ENCODE data around the gene VASH2. TPM values are rescaled to one million over a fixed set of nuclear protein-coding genes. Genes with fewer than 3 reads are reported as not detected.
A peak's percentile ranks its signal among the peaks of the same experiment; 100 is the strongest.

Gene VASH2
- total RNA-seq, 4 donors from 2014 or later: 0.67 to 9.0 (median 1.5) TPM

- H3K4me1 ChIP-seq: peaks cover 0 to 9% (median 0%) of the 10 kb centered on the region in 3 donors
- no peaks in the 10 kb centered on the region for H3K27me3 ChIP-seq
- peak; percentile 43 for ATAC-seq
- peak overlapping the region in 1 of 4 donors; percentile 21 for H3K27ac ChIP-seq
- H3K9me3 ChIP-seq: no peaks in the 10 kb centered on the region
- TF ChIP-seq EP300 (IDR thresholded peaks at IDR 0.05): no peak
- no peak for TF ChIP-seq POLR2A (IDR thresholded peaks at IDR 0.05)
- TF ChIP-seq, protein P1, sequence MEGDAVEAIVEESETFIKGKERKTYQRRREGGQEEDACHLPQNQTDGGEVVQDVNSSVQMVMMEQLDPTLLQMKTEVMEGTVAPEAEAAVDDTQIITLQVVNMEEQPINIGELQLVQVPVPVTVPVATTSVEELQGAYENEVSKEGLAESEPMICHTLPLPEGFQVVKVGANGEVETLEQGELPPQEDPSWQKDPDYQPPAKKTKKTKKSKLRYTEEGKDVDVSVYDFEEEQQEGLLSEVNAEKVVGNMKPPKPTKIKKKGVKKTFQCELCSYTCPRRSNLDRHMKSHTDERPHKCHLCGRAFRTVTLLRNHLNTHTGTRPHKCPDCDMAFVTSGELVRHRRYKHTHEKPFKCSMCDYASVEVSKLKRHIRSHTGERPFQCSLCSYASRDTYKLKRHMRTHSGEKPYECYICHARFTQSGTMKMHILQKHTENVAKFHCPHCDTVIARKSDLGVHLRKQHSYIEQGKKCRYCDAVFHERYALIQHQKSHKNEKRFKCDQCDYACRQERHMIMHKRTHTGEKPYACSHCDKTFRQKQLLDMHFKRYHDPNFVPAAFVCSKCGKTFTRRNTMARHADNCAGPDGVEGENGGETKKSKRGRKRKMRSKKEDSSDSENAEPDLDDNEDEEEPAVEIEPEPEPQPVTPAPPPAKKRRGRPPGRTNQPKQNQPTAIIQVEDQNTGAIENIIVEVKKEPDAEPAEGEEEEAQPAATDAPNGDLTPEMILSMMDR (IDR thresholded peaks at IDR 0.05): no peak
- no peak for TF ChIP-seq POLR2AphosphoS5 (IDR thresholded peaks at IDR 0.05)
- no peaks in the 10 kb centered on the region for H3K36me3 ChIP-seq
- WGBS, 2 donors (ENCODE audit: low coverage in 1 of 2): 27 to 44% methylated on average over 5 to 8 of the region's 23 CpGs
- H3K4me3 ChIP-seq: peak overlapping the region in 1 of 2 donors; percentile 14
Observed at GRCh38 chr1:212916481-212917133, 33.7 kb upstream of the VASH2 start.

GRCh38 chr1:212917134-212917485, 33.2 kb upstream of the VASH2 start:
- no peaks in the 10 kb centered on the region for H3K27me3 ChIP-seq
- H3K4me3 ChIP-seq: no peak overlapping the region
- H3K36me3 ChIP-seq: no peaks in the 10 kb centered on the region
- H3K9me3 ChIP-seq: no peaks in the 10 kb centered on the region
- H3K4me1 ChIP-seq: peaks cover 0 to 9% (median 0%) of the 10 kb centered on the region in 3 donors
- H3K27ac ChIP-seq: no peak overlapping the region
- TF ChIP-seq, protein P1 (IDR thresholded peaks at IDR 0.05): no peak
- TF ChIP-seq POLR2A (IDR thresholded peaks at IDR 0.05) (no peak), POLR2AphosphoS5 (IDR thresholded peaks at IDR 0.05) (no peak), EP300 (IDR thresholded peaks at IDR 0.05) (no peak)
- 64 to 84% methylated on average over 6 to 8 of the region's 9 CpGs for WGBS, 2 donors (ENCODE audit: low coverage in 1 of 2)
- ATAC-seq: no peak

DNA sequence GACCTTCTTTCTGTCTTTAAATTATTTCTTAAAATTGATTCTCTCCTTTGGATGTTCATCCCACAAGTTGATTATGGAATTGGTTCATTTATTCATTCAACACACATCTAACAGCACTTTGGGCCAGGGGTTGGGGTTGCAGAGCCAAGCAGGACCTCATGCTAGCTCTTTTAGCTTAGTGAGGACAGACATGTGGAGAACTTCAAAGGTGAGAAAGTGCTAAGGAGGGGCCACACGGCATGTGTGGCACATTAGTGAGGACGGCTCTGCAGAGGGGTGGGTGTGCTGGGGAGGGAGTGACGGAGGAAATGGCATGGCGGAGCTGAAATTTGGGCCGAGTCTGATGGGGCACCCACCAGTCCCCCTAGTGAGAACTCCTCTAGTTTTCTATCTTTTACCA, 32.5 kb upstream of the VASH2 start:
- peaks cover 0 to 9% (median 0%) of the 10 kb centered on the region in 3 donors for H3K4me1 ChIP-seq
- H3K9me3 ChIP-seq: no peaks in the 10 kb centered on the region
- no peak overlapping the region for H3K4me3 ChIP-seq
- ATAC-seq: no peak
- no peaks in the 10 kb centered on the region for H3K36me3 ChIP-seq
- 60% methylated on average over 2 of the region's 5 CpGs; no CpG with 5 or more reads in 1 of the 2 donors for WGBS, 2 donors (ENCODE audit: low coverage in 1 of 2)
- no peak overlapping the region for H3K27ac ChIP-seq
- no peaks in the 10 kb centered on the region for H3K27me3 ChIP-seq
- TF ChIP-seq POLR2A (IDR thresholded peaks at IDR 0.05) (no peak), EP300 (IDR thresholded peaks at IDR 0.05) (no peak), POLR2AphosphoS5 (IDR thresholded peaks at IDR 0.05) (no peak)
- TF ChIP-seq, protein P1 (IDR thresholded peaks at IDR 0.05): no peak

DNA sequence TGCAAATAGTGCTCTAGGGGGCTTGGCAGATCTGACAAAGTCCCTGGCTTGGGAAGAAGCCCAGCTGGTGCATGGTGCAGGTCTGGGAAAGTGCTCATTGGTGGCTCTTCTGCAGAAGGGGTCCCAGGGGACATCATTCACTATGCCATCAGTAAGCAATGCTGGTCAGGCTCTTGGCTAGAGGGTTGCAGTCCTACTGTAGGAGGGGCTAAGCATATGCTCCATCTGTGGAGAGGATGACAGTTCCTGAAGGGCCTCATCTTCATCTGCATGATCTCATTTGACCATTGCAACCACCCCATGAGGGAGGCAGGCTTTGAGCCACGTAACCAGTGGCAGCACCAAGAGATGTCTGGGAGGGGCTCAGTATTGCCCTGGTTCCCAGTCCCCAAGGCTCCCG, 31.5 kb upstream of the VASH2 start:
- TF ChIP-seq EP300 (IDR thresholded peaks at IDR 0.05) (no peak), POLR2AphosphoS5 (IDR thresholded peaks at IDR 0.05) (no peak), POLR2A (IDR thresholded peaks at IDR 0.05) (no peak)
- TF ChIP-seq, protein P1 (IDR thresholded peaks at IDR 0.05): no peak
- Histone ChIP-seq H3K4me1 (peaks cover 0 to 10% (median 0%) of the 10 kb centered on the region in 3 donors), H3K36me3 (no peaks in the 10 kb centered on the region), H3K27ac (no peak overlapping the region), H3K9me3 (no peaks in the 10 kb centered on the region), H3K27me3 (no peaks in the 10 kb centered on the region), H3K4me3 (no peak overlapping the region)
- WGBS, 2 donors (ENCODE audit: low coverage in 1 of 2): 64 to 90% methylated on average over 1 to 2 of the region's 2 CpGs
- ATAC-seq: no peak

- 84 to 85% methylated on average over 4 of the region's 7 CpGs for WGBS, 2 donors (ENCODE audit: low coverage in 1 of 2)
- Histone ChIP-seq H3K4me1 (peaks cover 0 to 20% (median 0%) of the 10 kb centered on the region in 3 donors), H3K4me3 (no peak overlapping the region), H3K27me3 (no peaks in the 10 kb centered on the region), H3K9me3 (no peaks in the 10 kb centered on the region), H3K27ac (no peak overlapping the region), H3K36me3 (no peaks in the 10 kb centered on the region)
- TF ChIP-seq POLR2AphosphoS5 (IDR thresholded peaks at IDR 0.05): no peak
- TF ChIP-seq, protein P1 (IDR thresholded peaks at IDR 0.05): no peak
- TF ChIP-seq POLR2A (IDR thresholded peaks at IDR 0.05): no peak
- TF ChIP-seq EP300 (IDR thresholded peaks at IDR 0.05): no peak
- ATAC-seq: no peak
Observed at GRCh38 chr1:212920246-212920645, 30.1 kb upstream of the VASH2 start.
